ENCODE data around the gene TRIM14. TPM values are rescaled to one million over a fixed set of nuclear protein-coding genes. Genes with fewer than 3 reads are reported as not detected.

The TRIM14 gene
- total RNA-seq, 1 experiment from 2014 or later: 12.5 TPM

DNA sequence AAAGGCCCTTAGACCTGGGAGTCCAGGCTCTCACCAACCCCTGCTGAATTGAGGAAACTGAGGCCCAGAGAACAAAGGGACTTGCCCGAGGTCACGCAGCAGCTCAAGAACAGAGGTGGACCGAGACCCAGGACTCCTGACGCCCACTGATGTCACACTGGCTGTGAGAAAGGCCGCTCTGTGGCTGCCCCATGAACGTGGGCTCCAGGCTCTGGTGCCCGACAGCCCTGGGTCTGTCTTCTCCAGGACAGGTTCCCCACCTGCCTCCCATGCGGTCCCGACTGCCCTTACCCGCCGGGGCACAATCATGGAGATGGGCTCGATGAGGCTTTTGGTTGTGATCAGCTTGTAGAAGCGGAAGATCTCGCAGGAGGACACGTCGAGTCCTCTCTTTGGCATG lies 9.3 kb upstream of the TRIM14 start:
- Histone ChIP-seq H2AFZ (ENCODE audit: low read length) (no peak overlapping the region), H4K91ac (ENCODE audit: insufficient read length, low read depth, low read length) (no peak overlapping the region), H4K5ac (ENCODE audit: insufficient read length, low read depth, low read length) (no peak overlapping the region), H4K20me1 (ENCODE audit: control insufficient read depth, insufficient read depth, insufficient read length) (no peaks in the 10 kb centered on the region), H3K4ac (ENCODE audit: low read depth, low read length) (no peak overlapping the region), H3K4me2 (ENCODE audit: insufficient read depth, insufficient read length, low read length) (no peak overlapping the region), H3K27me3 (ENCODE audit: insufficient read depth, low read length) (no peaks in the 10 kb centered on the region), H3K79me1 (ENCODE audit: insufficient read depth, low read depth, low read length, poor library complexity, severe bottlenecking) (no peaks in the 10 kb centered on the region), H2BK12ac (ENCODE audit: insufficient read length, low read depth, low read length) (no peak overlapping the region), H3T11ph (ENCODE audit: low read length) (no peak overlapping the region), H3K4me1 (ENCODE audit: insufficient read depth, low read length) (no peaks in the 10 kb centered on the region), H3K9me3 (ENCODE audit: control insufficient read depth, low read depth, low read length) (no peaks in the 10 kb centered on the region), H2AK5ac (ENCODE audit: insufficient read length, low read length) (no peak overlapping the region), H3K56ac (ENCODE audit: insufficient read length, low read depth, low read length) (no peak overlapping the region), H3K23me2 (ENCODE audit: insufficient read length, low read depth, low read length, poor library complexity, severe bottlenecking) (no peaks in the 10 kb centered on the region), H3K27ac (ENCODE audit: insufficient read length, low read depth, low read length) (no peak overlapping the region), H2BK20ac (ENCODE audit: low read depth, low read length, poor library complexity, severe bottlenecking) (no peak overlapping the region), H4K8ac (replicated peaks; ENCODE audit: insufficient read length, low read depth, low read length) (no peak overlapping the region), H2BK15ac (ENCODE audit: low read depth, low read length) (no peak overlapping the region), H3K79me2 (ENCODE audit: insufficient read depth, low read length) (no peaks in the 10 kb centered on the region), H3K14ac (ENCODE audit: insufficient read depth, low read length) (no peak overlapping the region; the same call in 1 of the 2 replicates), H3K9ac (ENCODE audit: extremely low read depth, insufficient read length, low read length) (no peak overlapping the region), H2BK120ac (ENCODE audit: low read depth, low read length, poor library complexity, severe bottlenecking) (no peak overlapping the region), H2BK5ac (ENCODE audit: insufficient read length, low read length) (no peak overlapping the region), H3K23ac (ENCODE audit: insufficient read length, low read depth, low read length) (no peak overlapping the region), H3K18ac (ENCODE audit: insufficient read length, low read depth, low read length) (no peak overlapping the region)
- TF ChIP-seq CTCF (conservative IDR thresholded peaks at IDR 0.05): no peak
- H3K4me1 Mint-ChIP-seq: peaks cover 9 to 15% of the 10 kb centered on the region in 2 experiments
- H3K4me3 Mint-ChIP-seq: no peak overlapping the region
- H3K27ac Mint-ChIP-seq: no peak overlapping the region
- no peak for DNase-seq
- H3K9me3 Mint-ChIP-seq: no peaks in the 10 kb centered on the region
- no CpG with 5 or more reads among the region's 16 CpGs for WGBS (ENCODE audit: extremely low coverage, insufficient read length, low lambda C conversion rate)
- no peaks in the 10 kb centered on the region; the same call in 1 of the 2 replicates for H3K27me3 Mint-ChIP-seq (ENCODE audit: low read depth)
- peaks cover 21 to 25% (median 23%) of the 10 kb centered on the region in 3 experiments; a peak in 6 of 7 replicates for H3K36me3 Mint-ChIP-seq (ENCODE audit: insufficient read depth in 1 of 3, low read depth in 3 of 3)
